NCI-H82 treated with DMSO at 0.1 percent for 48 hours (cell line): ENCODE data around the gene DLD.
"Not testable (repeated sequence)": the region's sequence is repeated elsewhere in the genome, so short reads cannot be mapped to it uniquely, and the experiment has no call there.

Experiments used
- DNase-seq: peaks from one replicate; lab custom pipeline; 2025; ENCODE audit not compliant: unreplicated experiment; lab: John Stamatoyannopoulos, UW

The DLD gene

DNA sequence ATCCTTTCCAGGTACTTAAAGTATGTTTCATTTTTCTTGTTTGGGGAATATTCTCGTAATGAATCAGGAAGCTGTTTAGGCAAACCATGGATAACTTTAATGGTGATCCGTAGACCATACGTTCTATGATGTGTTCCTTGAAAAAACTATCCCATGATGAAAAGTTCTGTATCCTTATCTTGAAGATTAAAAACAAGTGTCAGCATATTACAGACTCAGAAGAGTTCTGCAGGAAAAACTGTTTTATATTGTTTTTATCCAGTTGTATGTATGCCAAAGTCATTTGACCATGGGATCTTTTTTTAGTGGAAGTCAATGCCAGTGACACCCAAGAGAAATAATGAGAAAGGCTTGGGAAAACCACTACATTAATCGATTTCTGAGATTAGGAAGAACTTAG is 52.0 kb downstream of the DLD start:
- DNase-seq = no peak

DNA sequence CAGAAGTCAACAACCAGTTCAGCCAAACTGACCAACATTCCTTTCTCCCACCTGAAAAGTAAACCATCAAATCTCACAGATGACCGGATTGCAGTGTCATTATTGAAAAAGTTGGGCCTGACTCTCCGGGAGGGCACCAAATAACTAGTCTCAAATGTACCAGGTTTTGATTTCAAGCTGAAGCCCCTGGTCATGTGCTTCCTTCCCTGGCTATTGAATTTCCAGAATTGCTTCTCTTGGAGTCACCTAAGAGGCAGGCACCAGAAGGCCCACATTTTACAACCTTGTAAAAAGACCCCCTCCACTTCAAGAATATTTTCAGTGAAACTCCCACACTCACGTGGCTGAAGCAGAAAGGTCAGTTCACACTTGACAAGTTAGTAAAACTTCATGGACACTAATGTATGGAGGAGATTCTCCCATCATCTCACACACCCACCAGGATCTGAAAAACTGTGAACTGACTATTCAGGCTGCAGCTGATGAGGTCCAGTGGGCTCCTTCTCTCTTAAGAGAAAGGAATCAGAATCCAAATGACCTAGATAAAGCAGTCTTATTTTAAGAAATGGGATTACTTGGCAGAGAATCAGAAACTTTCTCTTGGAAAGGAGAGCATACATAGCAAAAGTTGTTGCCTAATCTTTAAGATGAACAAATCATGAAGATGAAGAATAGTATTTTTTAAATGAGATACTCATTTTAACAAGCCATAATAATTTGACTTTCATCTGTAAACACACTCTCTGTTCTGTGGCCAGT is 53.6 kb downstream of the DLD start:
- no peak for DNase-seq

DNA sequence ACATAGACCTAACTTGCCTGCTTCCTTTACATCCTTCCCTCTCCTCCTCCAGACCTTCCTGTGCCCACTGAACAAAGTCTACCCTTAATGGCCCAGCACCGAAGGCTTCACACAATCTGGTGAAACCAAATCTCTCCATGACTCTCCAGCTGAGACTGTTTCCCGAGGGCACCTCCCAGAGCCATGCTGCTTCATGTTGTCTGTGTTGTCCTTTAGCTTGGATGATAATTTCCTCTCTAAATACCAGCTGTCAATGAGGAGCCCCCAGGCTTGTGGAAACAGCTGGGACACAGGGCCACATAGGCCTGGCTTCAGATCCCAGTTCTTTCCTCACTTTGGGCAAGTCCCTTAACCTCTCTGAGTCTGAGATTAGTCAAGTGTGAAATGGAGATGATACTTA is 54.3 kb downstream of the DLD start:
- DNase-seq = no peak

DNA sequence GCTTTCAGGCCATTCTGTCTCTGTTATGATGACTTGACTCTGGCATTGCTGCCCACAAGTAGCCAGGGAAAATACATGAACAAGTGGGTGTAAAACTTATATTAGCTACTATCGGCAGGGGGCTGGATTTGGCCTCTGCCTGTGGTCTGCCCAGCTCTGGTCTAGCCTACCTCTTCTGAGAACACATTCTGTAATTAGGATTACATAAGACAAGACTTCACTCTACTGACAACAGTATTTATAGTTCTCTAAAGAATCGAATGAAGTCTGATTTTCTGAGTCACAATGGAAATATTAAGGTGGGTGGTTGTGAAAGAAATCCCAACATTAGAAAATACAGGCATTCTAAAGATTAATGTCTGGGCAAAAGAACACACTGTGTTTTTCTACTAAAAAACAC is 55.5 kb downstream of the DLD start:
- DNase-seq = no peak

DNA sequence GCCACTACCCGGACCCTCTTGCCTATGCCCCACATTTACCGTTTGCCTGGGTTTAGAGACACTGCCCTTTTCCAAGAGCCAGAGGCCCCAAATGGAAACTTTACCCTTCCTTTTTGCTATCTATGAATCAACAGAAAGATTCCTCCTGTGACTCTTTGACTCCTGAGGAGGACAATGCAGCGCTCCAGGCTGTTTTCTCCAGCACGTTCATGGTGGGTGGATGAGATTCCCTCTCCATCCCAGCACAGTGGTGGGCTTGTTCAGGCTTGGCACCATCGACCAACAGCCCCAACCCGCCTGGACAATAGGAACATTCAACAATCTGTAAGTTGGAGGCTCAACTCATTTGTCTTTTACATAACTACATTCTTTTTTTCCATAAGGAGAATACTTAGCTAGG is 55.9 kb downstream of the DLD start:
- DNase-seq = no peak

DNA sequence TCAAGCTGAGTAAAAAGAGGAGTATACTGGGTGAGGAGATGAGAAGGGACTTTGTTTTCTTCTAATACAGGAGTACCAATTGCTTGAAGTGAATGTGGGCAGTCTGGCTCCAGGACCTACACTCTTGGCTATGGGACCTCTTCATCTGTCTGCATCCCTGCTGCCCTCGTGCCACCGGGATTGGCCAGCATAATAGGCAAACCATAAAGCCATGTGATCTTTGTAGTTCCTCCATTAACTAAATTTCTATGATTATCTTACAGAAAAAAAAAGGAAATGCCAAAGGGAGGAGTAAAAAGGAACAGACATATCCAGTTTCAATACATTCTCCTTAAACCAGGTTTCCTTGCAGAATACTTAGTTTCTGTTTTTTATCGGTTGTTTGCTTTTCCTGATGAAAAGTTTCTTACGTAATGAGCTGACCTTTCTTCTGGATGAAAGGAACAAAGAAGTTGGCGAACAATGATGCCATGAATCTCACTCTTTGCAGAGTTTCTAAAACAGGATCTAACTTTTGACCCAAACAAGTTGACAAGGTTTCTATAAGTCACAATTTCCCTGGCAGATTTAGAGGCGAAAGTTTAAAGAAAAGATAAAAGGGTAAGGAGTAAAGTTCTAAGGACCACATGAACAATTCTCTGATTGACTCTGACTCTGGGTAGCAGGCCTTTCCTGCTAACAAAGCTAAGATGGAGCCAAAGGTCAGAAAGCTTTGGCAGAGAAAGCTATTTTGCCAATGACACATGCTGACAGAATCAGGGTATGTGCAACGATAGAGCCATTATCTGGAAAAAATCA is 57.9 kb downstream of the DLD start:
- DNase-seq = no peak

DNA sequence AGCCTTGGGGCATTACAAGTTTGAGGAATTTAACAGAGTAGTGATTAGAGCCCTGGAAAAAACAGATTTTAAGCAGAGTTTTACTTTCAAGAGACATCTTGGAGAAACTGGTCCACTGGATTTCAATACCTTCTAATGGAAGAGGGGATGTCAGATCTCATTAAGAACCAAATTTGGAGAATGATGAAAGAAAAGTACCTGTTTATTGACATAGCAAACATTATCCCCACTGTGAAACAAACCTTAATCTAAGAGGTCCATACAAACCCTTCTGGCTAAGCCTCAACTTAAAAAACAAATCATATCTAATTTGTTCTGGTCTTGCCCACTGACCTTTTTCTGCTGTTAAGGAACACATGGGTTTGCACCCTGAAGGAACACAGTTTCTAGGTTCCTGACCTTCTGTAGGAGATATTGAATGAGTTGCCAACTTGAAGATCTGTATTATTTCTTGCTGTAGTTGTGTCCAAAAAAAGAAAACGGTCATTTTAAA is 58.5 kb downstream of the DLD start:
- DNase-seq = no peak

DNA sequence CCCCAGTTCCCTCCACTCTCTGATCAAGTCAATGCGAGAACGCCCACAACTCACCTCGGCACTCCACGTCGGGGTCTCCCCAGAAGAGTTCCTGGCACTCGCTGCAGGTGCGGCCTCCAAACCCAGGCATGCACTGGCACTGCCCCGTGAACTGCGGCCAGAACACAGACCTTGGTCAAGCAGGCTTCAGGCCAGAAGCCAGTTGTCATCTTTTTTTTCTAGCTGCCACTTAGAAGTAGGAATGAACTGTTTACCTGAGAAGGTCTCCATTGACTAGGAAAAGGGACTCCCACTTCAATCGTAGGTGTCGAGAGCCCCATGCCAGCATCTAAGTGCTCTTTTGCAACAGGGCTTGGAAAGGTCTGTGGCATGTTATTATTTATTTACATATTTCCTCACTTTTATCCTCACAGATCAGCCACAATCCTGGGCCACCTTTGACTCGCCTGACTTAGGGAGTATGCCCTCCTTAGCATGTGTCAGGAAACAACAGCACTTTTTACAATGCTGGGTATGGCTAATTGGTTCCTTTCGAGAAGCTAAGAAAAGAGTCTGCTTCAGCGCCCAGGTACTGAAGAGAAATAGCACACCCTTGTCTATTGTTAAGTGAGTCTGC is 60.3 kb downstream of the DLD start:
- no peak for DNase-seq

DNA sequence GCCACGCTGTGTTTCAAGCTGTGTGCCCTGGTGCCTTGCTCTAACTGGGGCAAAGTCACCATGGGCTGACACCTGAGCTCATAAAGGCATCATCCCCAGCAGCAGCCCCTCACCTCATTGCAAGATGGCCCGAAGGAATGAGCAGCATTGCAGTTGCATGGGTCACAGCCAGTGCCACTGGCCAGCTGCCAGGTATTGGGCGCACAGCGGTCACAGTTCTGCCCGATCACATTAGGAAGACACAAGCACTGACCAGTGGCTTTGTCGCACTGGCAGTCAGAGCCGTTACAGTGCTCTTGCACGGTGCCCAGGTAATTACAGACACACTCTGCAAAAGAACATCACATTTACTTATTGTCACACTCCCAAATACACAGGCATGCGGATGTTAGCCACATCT is 60.9 kb downstream of the DLD start:
- no peak for DNase-seq

DNA sequence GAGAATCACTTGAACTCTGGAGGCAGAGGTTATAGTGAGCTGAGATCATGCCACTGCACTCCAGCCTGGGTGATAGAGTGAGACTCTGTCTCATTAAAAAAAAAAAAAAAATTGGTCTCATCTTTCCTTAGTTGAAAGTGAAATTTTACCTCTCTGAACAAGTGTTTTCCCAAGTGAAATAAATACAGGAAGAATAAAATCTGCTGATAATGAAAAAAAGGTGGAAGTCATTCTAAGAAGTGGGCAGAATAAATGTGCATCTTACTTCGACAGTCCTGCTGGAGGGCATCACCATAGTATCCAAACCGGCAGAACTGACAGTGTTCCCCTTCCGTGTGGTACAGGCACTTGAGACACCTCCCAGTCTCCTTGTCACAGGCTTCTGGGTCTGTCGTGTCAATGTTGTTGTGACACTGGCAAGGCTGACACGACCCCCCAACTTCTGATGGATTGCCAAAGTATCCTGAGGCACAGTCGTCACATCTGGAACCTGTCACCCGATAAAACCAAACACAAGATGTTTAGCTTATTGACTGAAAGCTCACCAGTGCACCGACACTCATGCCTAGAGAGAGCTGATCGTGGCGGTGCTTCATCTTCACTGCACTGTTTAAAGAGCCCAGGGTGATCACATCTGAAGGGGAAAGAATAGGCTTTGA is 62.4 kb downstream of the DLD start:
- no peak for DNase-seq

DNA sequence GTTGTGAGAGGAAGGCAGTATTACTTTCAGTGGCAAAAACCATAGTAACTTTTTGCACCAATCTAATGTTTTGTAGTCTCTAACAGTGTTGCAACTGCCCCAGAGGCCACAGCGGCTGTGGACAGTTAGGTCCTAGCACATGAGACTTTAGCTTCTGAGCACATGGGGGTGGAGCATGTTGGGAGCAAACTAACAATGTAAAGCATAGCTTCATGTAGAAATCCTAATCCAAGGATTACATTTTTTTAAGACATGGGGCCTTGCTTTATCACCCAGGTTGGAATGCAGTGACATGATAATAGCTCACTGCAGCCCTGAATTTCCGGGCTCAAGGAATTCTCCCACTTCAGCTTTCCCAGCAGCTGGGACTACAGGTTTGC is 62.9 kb downstream of the DLD start:
- DNase-seq = no peak

DNA sequence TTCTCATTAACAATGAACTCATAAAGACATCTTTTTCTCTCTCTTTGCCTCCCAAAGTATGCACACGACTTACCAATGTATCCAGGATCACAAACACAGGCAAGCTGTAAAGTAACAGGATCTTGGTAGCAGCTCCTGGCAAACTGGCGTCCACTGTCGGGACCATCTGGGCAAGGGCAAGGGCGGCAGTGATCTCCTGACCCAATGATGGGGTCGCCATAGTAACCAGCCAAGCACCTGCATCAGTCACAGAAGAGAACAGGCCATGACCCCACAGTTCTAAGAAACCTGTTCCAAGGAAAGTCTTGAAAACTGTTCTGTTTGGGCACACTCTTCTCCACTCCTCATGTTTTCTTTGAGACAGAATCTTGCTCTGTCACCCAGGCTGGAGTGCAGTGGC is 64.4 kb downstream of the DLD start:
- DNase-seq = no peak

DNA sequence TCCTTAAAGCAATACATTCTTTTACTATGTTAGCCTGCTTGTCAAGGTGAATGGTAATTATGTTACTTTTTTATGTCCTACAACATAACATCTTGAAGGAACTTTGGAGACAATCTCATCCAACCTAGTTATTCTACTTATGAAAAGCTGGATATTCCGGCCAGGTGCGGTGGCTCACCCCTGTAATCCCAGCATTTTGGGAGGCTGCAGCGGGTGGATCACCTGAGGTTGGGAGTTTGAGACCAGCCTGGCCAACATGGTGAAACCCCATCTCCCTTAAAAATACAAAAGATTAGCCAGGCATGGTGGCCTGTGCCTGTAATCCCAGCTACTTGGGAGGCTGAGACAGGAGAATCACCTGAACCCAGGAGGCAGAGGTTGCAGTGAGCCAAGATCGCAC is 66.0 kb downstream of the DLD start:
- not testable (repeated sequence) for DNase-seq

DNA sequence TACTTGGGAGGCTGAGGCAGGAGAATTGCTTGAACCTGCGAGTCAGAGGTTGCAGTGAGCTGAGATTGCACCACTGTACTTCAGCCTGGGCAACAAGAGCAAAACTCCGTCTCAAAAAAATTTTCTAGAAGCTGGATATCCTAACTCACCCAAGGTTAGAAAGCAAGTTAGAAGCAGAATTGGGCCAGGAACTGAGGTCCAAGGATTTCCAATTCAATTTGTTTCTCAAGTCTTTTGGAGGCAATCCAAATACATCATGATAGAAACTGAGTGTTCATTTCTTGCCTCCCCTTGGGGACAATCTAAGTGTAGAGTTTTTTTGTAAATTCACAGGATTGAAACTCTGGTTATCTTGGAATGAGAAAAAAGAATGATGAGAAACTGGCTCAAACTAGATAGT is 66.5 kb downstream of the DLD start:
- no peak for DNase-seq

DNA sequence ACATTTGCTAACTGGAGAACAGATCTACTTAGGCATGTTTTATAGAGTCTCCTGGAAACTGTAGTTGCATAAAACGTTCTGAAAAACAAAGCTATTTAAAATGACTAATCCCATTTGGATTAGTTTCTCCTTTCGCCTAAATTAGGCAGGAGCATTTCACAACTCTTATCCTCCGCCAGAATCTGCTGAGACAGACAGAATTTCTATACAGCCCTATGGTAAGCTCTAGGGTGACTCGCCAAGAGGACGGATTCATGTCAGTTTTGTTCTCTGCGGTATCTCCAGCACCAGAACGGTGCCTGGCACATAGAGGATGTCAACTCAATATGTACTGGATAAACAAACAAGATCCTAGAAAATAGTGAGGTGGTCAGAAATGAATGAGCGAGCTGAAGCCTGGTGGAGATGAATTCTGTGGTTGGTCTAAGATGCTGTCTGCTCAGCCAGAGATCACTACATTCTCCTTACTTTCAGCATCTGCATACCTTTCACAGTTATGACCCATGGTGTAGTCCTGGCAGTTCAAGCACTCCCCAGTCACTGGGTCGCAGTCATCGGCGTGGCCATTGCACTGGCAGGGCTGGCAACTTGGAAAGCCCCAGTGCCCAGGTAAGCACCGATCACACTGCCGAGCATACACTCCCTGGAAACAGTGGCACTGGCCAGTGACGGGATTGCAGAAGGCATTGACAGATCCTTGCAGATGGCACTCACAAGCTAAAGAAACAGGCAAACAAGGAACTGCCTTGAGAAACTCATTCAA is 68.0 kb downstream of the DLD start:
- no peak for DNase-seq

DNA sequence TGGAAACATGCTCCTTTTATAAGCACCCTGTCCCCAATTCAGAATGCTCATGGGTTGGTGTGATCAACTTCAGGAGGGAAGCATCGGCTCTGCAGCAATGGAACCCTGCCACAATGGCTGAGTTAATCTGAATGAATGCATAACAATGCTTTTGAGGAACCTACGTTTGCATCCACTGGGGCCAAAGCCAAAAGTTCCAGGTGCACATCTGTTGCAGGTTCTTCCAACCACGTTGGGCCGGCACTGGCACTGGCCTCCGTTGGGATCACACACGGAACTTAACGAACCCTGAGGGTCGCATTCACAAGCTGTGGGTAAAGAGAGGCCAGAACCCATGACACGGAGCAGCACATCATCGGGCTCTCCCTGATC is 68.5 kb downstream of the DLD start:
- no peak for DNase-seq

DNA sequence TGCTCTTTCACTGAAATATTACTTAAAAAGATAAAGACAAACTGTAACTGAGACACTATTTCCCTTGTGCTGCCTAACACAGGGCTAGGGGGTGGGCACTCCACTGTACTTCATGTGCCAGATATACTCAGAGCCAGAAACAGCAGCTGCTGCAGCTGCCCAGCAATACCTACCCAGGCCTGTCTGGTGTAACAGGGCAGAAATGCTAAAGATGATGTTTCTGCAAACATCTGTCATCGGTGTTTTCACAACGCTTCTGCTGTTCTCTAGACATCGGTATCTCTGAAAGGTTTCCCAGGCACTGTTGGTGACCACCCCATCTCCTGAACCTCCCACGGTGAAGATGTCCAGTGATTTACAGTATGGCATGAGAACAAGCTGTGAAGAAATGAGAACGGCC is 69.3 kb downstream of the DLD start:
- no peak for DNase-seq

DNA sequence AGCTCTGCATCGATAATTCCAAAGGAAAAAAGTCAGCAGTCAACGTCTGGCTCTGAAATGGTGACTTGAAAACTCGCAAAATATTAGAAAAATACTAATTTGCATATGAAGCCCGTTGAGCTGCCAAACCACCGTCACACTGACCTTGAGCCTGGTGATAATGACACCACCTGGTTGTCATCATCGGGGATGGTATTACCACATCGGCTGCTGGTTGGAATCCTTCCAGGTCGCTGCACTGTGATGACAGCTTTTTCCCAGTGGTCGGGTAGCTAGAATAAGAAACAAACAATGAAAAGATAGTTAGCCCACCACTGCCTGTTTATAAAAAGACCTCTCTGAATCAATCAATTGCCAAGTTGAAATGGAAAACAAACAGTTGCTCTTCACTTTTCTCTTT is 70.4 kb downstream of the DLD start:
- no peak for DNase-seq

DNA sequence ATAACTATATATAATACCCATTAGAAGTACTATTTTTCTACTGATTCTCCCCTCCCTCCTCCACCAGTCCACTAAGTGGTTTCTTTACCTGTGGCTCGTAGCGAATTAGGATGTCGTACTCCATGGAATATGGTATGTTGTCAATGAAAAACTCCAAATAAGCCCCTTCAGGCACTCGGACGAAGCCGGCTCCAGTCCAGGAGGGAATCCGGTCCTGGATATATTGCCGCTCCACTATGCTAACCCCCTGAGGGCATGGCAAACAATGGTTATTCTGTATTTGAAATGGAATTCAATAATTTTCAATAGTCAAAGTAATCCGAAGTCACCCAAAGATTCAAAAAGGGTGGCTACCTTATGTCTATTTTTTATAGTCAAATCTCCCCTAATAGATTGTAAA is 71.8 kb downstream of the DLD start:
- no peak for DNase-seq

DNA sequence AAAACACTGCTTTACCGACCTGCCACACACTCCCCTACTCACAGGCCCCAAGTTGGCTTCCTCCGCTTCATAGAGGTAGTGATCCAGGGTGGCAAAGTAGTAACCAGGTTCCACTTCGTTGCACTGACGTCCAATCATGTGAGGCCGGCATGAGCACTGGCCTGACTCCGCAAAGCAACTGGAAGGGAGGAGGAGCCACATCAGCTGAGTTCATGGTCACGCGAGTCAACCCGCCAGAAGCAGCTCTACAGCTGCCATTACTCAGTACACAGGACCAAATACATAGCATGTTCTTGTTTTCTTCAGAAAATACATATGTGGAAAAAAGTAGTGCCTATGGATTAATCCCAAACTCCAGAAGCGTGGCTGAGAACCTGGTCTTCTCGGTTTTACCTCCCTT is 73.5 kb downstream of the DLD start:
- no peak for DNase-seq

DNA sequence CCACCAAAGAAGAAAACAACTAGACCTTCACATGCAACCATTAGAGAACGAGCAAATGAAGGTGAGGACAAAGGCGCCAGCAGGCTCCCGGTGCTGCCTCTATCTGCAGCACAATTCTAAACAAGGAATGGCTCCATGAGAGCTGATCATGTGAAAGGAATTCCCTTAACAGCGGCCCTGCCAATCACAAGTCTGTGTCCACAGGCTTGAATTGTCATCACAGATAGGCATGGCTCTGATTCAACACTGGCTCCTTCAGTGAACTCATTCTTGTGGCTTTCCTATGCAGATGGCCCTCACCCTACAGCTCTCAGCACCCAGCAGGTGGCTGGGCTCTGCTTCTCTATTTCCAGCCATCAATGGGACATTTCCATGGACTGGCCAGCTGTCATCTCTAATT is 75.7 kb downstream of the DLD start:
- no peak for DNase-seq
